Activated T-cell treated with anti-CD3 and anti-CD28 coated beads, Interleukin-2, amount 50 U/mL, for 48 hours (primary cell): ENCODE measurements around the gene NFAM1.
A peak's percentile ranks its signal among the peaks of the same experiment; 100 is the strongest.

ENCODE experiments used
- DNase-seq, 2 experiments: peaks; one replicate each; pipeline ENCODE4 v3.0.0-alpha.2; 2020

Gene NFAM1

DNA sequence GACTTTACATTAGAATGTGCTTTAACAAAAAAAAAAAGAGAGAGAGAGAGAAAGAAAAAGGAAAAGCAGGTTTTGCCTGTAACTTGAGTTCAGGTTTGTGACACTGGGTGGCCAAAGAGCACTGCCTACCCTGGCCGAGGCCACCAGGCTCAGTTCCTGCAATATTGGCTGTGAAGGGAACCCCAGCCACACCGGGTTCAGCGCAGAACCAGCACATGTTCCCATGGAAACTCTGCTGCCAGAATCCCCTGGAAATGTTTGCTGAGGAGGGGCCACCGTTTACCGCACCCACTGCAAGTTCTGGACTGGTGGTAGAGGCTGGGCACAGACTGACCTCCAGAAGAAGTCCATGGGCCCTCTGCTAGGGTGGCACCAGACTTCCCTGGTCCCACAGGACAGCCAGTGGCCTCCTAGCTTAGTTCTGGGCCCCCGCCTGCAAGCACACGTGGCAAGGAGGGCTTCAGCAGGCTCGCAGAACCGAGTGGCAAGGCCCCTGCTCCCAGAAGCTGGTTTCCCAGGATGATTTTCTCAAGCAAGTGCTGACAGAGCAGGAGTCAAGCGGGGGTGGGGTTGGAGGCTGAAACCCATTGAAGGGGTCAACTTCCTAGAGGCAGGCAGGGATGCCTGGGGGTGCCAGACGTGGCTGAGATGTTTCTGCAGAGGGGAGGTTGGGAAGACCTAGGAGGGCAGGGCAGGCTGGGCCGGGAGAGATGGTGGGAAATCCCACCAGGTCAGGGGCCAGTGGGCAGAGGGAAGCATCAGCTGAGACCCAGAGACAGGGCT lies 51.2 kb downstream of the NFAM1 start:
- no peak for DNase-seq

- DNase-seq, result no peak
Observed at GRCh38 chr22:42379966-42380537, 52.2 kb downstream of the NFAM1 start.

GRCh38 chr22:42376711-42377554 lies 55.3 kb downstream of the NFAM1 start:
- no peak for DNase-seq

DNA sequence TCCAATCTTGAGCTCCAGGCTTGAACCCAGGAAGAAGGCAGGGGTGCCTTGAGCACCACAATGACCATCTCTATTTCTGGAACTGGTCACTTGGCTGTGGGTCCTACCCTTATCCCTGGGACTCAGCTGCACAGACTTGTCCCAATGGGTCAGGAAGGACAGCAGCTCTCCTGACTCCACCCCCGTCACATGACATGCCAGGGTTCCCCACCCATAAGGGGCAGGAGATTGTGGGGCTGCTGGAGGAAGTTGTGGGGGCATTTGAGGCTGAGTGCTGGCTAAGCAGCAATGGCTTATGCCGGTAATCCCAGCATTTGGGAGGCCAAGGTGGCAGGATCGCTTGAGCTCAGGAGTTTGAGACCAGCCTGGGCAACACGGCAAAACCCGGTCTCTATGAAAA lies 56.2 kb downstream of the NFAM1 start:
- no peak for DNase-seq

DNA sequence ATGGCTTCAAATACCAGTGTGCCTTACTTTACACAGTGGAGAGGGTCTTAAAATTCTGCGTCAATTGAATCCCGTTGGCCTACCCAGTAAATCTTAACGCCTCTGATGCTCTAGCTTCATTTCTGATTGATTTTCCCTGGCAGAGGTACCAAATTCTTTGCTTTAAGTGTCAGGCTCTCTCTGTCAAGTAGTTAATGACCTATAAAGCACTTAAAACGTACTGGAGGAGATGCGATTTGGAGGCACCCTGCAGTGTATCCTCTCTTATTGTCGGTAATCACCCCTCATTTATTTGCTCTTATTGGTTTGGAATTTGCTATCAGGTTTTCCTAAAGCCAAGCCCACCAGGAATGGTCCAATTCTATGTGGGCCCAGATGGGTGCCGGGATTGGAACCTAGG lies 59.2 kb downstream of the NFAM1 start:
- DNase-seq, result no peak

DNA sequence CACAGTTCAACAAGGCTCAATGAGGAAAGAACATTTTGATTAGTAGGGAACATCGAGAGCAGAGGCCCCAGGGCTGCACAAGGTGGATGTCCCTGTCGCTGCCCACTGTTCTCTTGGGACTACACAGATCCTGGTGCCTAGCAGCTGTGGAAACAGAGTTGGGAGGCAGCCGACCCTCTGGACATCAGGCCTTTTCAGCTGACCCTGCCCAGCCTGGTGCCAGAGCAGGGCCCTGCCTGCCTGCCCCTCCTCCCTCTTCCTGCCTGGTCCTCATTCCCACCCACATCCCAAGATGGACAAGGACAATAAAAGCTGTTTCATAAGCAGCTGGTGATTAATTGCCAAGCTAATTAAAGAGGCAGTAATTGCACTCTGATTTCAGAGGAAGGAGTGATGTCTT lies 60.7 kb downstream of the NFAM1 start:
- no peak for DNase-seq

DNA sequence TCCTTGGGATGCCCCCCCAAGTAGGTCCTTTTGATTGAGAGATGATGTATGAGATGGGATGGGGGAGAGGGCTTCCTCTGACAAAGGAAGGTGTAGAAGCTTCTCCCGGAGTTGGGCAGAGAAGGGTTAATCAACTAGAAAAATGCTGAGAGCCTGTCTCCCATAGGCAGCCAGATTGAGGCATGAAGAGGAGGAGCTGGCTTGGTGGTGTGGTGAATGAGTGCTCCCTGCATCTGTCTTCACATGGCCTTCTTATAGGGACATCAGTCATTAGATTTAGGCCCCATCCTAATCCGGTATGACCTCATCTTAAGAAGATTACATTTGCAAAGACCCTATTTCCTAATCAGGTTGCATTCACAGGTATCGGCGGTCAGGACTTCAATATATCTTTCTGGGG lies 61.1 kb downstream of the NFAM1 start:
- DNase-seq, result no peak

DNA sequence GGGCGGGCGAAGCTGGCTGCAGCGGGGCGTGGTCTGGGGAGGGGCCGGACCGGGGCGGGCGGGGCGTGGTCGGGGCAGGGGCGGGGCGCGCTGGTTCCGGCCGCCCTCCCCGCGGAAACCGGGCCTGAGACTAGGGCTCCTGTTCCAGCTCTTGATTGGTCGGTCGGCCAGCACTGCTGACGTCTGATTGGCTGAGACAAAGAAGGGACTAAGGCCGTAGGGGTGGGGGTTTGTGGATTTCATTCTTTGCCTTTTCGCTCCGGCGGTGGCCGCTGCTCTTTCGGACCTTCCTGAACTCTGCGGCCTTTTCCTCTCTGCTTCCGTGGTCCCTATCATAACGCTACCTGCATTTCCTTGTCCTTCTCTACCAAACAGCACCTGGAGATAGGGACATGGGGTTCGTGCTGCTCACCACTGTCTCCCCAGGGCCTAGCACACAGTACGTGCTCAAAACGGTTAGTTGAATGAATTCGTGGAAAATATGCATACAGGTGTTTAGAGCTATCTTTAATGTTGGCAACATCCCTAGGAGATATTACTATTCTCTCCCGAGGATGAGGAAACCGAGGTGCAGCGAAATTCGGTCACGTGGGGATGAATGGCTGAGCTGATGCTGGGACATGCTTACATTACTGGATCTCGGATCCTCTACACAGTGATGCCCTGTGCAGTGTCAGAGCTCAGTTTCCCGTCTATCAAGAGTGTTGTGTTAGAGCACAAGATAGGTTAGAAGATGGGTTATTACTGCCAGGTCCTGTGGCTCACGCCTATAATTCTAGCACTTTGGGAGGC lies 62.8 kb downstream of the NFAM1 start:
- DNase-seq, result peak; percentile 85 to 89

DNA sequence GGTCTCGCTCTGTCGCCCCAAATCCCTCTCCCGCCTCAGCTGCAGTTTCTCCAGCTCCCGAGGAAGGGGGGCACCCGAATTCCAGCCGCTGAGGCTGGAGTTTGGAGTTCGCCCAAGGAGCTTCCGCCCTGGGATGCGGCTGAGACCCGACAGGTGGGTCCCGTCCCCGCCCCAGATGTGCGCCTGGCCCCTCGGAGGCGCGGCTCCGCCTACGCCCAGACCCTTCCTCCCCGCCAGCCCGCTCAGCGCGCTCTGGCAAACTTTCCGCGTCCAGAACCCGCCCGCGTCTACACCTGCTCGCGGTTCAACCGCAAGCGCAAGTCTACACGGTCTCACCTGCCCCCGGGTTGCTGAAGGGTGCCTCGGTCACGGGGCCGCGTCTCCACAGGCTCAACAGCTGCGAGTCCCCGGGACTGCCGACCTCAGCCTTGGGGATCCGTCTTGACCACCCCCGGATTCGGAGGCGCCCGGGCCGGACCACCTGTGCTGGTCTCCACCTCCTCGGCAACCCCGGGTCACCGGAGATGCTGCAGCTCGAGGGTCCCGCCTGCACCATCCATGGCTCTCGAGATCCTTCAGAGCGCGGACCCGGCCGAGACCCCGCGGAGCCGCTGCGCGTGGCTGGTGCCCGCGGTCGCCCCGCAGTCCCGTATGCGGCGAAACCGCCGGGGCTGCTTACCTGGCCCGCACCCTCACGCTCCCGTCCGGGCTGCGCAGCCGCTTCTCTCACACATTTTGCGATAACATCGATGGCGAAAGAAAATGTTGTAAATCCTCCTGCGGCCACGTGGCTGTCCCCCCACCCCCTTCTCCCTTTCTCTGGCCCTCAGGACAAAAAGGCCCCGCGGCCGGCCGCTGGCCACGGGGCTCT lies 63.6 kb downstream of the NFAM1 start:
- peak in 1 of 2 experiments; percentile 47 for DNase-seq

DNA sequence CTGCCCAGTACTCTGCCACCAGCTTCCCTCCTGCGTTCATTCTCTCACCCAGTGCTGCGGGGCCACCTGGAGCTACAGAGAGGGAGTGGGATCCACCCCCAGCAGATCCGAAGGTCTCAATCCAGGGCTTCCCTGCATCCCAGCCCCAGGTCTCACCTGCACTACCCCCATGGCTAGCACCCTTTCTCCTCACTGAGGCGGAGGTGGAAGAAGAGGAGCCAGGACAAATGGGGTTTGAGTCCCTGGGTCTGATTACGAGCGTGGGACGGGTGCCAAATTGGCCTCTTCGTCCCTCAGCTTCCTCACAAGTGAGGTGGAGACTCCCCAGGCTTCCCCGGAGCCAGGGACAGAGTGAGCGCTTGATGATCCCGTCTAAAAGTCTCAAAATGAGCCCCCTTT lies 64.2 kb downstream of the NFAM1 start:
- peak in 1 of 2 experiments; percentile 24 for DNase-seq

GRCh38 chr22:42366806-42367581 lies 65.2 kb downstream of the NFAM1 start:
- no peak for DNase-seq

DNA sequence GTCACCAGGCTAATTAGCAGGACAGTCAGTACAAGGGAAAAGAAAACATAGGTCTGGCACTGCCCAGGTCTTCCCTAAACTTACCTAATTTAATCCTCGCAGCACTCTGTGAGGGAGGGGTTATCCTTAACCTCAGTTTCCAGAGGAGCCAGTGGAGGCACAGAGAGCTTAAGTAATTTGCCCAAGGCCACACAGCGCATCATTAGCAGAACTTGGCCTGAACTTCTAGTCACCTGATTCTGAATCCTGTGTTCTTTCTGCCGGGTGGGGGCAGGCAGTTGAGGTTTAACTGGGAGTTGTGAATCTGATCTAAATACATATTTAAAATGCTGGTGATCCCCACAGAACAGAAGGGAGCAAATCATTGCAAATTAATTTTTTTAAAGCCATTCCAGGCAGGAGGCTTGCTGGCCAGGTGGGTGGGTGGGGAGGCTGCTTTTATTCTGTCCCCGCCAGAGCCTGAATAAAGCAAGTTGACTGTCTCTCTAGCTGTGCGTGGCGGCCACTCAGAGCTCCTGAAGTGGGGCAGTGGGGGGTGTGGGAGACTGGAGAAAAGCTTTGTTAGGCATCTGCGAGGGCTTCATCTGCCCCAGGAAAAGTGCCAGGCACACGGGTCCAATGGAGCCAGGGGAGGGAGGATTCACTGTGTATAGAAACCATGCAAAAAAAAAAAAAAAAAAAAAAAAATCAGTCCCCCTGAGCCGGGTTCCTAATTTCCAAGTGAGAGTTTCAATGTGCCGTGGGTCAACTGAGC lies 66.1 kb downstream of the NFAM1 start:
- no peak for DNase-seq

- DNase-seq, result no peak
Observed at GRCh38 chr22:42365111-42365865, 66.9 kb downstream of the NFAM1 start.

DNA sequence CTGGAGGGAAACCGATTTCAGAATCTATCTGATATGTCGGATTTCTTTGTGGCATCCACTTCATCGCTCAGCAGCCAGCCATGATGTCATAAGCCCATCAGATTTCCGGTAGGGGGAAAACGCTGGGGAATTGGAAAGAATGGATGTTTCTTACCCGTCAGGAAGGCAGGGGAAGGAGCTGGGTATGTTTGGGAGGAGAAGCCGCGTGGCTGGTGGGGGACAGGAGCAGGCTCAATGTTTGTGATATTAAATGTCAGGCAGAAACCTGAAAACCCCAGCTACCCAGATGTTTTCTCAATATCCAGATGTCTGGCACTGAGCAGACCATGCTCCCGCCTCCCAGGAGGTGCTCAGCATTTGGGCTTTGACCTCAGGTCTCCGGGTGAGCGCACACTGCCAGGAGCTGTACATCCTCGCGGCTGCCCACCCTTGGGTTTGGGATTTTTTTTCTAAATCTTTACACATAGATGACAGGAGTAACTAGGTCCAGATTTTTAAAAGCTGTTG lies 67.5 kb downstream of the NFAM1 start:
- DNase-seq, result no peak

DNA sequence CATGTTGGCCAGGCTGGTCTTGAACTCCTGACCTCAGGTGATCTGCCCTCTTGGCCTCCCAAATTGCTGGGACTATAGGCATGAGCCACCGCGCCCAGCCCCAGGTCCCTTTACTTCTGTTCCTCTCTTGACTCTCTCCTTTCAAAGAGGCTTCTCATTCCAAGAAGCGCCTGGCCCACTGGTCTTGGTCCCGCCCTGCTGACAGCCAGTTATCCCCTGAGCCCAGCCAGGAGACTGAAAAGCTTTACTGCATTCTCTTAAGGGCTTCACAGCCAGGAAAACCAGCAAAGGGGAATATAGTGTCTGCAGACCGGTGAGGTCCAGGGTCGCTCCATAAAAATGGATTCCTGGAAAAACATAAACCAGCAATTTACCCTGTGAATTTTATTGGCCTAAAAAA lies 68.3 kb downstream of the NFAM1 start:
- no peak for DNase-seq

DNA sequence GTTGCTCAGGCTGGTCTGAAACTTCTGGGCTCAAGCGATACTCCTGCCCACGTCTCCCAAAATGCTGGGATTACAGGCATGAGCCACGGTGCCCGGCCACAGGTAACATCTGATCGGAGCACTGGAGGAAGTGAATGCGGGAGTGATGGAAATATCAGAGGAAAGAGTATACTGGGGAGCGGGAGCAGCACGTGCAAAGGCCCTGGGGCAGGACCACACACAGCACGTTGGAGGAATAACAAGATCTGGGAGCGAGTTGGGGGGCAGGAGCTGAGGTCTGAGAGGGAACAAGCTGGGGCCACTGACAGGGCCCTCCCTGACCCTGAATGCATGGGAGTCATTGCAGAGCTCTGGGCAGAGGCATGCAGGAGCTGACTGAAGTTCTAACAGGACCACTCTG lies 70.7 kb downstream of the NFAM1 start:
- DNase-seq, result no peak

DNA sequence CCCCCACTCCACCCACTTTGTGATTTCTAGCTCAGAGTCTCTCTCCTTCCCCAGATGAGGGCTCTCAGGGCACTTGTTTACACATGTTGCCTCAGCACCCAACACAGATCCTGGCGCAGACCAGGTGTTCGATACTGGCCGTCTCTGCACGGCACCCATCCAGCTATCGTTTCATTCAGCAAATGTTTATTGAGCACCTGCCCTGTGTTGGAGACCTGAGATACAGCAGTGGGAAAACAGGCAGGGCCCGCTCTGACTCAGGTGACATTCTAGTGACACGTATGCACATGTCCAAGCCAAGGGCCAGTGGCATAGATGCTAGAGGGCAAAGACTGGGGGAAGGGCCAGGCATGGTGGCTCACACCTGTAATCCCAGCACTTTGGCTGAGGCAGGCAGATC lies 71.9 kb downstream of the NFAM1 start:
- no peak for DNase-seq

GRCh38 chr22:42358643-42359558 lies 73.3 kb downstream of the NFAM1 start:
- DNase-seq, result no peak
